Transverse colon (tissue), 4 donors: ENCODE data around the gene NUP50. TPM values are rescaled to one million over a fixed set of nuclear protein-coding genes. Genes with fewer than 3 reads are reported as not detected.
"Not testable (repeated sequence)": the region's sequence is repeated elsewhere in the genome, so short reads cannot be mapped to it uniquely, and the experiment has no call there.

Source experiments
- DNase-seq: peaks from one replicate; pipeline ENCODE4 v3.0.0-alpha.2; 2019
- H3K27ac ChIP-seq, 4 donors: fragments of 200-600 bp; sonication (generic); 2 replicates each; pipeline ENCODE4 v1.5.1; 2016 to 2018; ENCODE audit warnings: inconsistent platforms in 4 of 4
- H3K27me3 ChIP-seq: fragments of 200-600 bp; sonication (generic); 2 replicates; pipeline ENCODE4 v1.5.1; 2017; ENCODE audit warnings: inconsistent platforms
- H3K36me3 ChIP-seq, 4 donors: fragments of 200-600 bp; sonication (generic); 2 replicates each; pipeline ENCODE4 v1.5.1; 2017 to 2019; ENCODE audit warnings: inconsistent platforms in 4 of 4
- H3K4me1 ChIP-seq, 4 donors: fragments of 200-600 bp; sonication (generic); 2 replicates each; pipeline ENCODE4 v1.5.1; 2017 to 2020; ENCODE audit warnings: inconsistent platforms in 4 of 4
- H3K4me3 ChIP-seq, 4 donors: fragments of 200-600 bp; sonication (generic); 1 replicate in 1 of 4; 2 replicates in 3 of 4; pipeline versions ENCODE4 v1.5.1 to v1.6.1; 2017 to 2019; ENCODE audit warnings: inconsistent platforms in 4 of 4
- H3K9me3 ChIP-seq, 2 donors: fragments of 200-600 bp; sonication (generic); 2 replicates each; pipeline ENCODE4 v1.5.1; 2017 to 2019; ENCODE audit warnings: inconsistent platforms in 2 of 2
- EP300 ChIP-seq: sonication (generic); formaldehyde crosslinking; IDR thresholded peaks from one replicate; pipeline ENCODE4 v1.6.1; 2017; ENCODE audit warnings: antibody characterized with exemption, low read depth
- POLR2A ChIP-seq: fragments of 450-650 bp; IDR thresholded peaks from one replicate; pipeline ENCODE4 v1.6.1; 2016; ENCODE audit warnings: antibody characterized with exemption, mild to moderate bottlenecking, moderate library complexity
- POLR2AphosphoS5 ChIP-seq, 3 donors: sonication (generic); formaldehyde crosslinking; IDR thresholded peaks; one replicate each; pipeline ENCODE4 v1.6.1; 2016; ENCODE audit warnings: antibody characterized with exemption in 3 of 3
- WGBS, 2 donors: methylation state at CpG; one replicate each; pipeline ENCODE4 v1.1.5; 2018; ENCODE audit warnings: low coverage in 1 of 2; 5-methylcytosine and 5-hydroxymethylcytosine counted together
- in situ Hi-C, 4 donors: fragments of 200-750 bp; cut with MboI; loops; one replicate each; pipeline versions ENCODE4 v1.15.0 to v1.15.1; 2017; ENCODE audit warnings: low sequenced_read_pairs in 3 of 4, low pct_ligation_motif_present in 1 of 4, low pct_unique_long_range_greater_than_20kb in 1 of 4
- intact Hi-C: fragments of 100-400 bp; cut with DNase I; formaldehyde crosslinking; loops from one replicate; pipeline ENCODE4 v1.15.1; 2023; ENCODE audit warnings: low total_unique reads
- total RNA-seq, 4 donors: library from RNA; depleted of rRNA; stranded (reverse); fragments of >200 nt; gene quantifications; one replicate each; pipeline ENCODE4 v1.1.0, GENCODE V29; 2016
- TF ChIP-seq, protein P1 (sequence below), 5 experiments: fragments of 200-600 bp in 3 of 5; fragments of 450-650 bp in 2 of 5; sonication (generic) in 3 of 5; IDR thresholded peaks; 1 replicate in 2 of 5; 2 replicates in 3 of 5; pipeline ENCODE4 v1.5.1; 2016 to 2017; ENCODE audit warnings: antibody characterized with exemption in 5 of 5, inconsistent platforms in 3 of 5, mild to moderate bottlenecking in 2 of 5, moderate library complexity in 1 of 5

Gene NUP50
- total RNA-seq, 4 donors from 2014 or later = 47.0 to 152 (median 73.5) TPM

DNA sequence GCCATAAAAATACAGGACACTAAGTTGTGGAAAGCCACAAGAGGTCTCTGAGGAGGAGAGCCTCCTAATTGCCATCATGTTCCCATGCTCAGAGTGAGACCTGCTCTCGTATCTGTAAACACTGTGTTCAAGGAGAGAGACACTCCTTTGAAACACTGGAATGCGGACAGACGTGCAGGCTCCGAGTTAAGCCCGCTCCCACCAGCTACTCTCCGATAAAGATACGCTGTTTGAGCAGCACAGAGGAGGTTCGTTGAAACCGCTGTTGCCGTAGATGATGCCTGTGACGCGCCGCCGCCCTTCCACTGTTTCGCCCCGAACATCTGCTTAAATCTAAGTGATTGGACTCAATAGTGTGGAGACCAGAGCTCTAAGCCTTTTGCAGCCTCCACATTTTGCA, 25.1 kb downstream of the NUP50 start:
- TF ChIP-seq POLR2A = no peak
- TF ChIP-seq, protein P1, sequence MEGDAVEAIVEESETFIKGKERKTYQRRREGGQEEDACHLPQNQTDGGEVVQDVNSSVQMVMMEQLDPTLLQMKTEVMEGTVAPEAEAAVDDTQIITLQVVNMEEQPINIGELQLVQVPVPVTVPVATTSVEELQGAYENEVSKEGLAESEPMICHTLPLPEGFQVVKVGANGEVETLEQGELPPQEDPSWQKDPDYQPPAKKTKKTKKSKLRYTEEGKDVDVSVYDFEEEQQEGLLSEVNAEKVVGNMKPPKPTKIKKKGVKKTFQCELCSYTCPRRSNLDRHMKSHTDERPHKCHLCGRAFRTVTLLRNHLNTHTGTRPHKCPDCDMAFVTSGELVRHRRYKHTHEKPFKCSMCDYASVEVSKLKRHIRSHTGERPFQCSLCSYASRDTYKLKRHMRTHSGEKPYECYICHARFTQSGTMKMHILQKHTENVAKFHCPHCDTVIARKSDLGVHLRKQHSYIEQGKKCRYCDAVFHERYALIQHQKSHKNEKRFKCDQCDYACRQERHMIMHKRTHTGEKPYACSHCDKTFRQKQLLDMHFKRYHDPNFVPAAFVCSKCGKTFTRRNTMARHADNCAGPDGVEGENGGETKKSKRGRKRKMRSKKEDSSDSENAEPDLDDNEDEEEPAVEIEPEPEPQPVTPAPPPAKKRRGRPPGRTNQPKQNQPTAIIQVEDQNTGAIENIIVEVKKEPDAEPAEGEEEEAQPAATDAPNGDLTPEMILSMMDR (IDR thresholded peaks at IDR 0.05) = no peak
- Histone ChIP-seq H3K4me3 (no peak overlapping the region), H3K27ac (no peak overlapping the region), H3K36me3 (peaks cover 0 to 17% (median 8%) of the 10 kb centered on the region in 4 donors), H3K27me3 (no peaks in the 10 kb centered on the region), H3K4me1 (no peaks in the 10 kb centered on the region), H3K9me3 (no peaks in the 10 kb centered on the region)
- no peak for DNase-seq
- intact Hi-C loops (no loop called here), in situ Hi-C loops (no loop called here)
- WGBS, 2 donors = 85% methylated on average over 16 of the region's 16 CpGs; no CpG with 5 or more reads in 1 of the 2 donors

DNA sequence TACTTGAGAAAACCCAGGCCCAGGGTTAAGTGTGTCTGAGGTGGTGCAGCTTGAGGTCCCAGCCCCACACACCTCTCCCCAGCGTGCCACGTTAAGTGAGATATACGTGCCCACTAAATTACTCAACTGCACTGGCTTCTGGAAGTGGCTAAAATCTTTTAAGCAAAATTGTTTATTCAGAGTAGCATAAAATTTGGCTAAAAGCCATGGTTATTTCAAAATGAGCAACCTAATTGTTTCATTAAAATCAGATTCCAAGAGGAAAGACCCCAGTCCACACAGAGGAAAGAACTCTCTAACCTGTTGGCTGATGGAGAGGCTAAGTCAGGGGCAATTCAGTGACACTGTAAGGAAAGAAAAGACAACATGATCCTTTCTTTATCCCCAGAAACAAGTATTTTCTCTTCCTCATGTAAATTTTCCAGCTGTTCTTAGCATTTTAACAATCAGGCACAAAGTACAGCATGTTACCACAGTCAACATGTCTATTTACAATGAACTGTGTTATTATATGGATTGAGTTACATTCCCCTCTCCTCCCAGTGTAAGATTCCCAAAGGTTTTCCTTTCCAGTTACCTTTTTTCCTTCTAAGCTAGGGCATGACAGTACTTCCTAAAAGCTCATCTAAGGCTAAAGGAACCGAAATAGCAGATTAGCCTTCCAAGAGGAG, 26.6 kb downstream of the NUP50 start:
- WGBS, 2 donors = 71 to 75% methylated on average over 1 to 4 of the region's 4 CpGs
- in situ Hi-C loops (no loop called here), intact Hi-C loops (no loop called here)
- Histone ChIP-seq H3K27me3 (no peaks in the 10 kb centered on the region), H3K9me3 (no peaks in the 10 kb centered on the region), H3K4me1 (no peaks in the 10 kb centered on the region), H3K36me3 (peaks cover 0 to 6% (median under 1%) of the 10 kb centered on the region in 4 donors), H3K4me3 (no peak overlapping the region), H3K27ac (no peak overlapping the region)
- no peak for TF ChIP-seq POLR2A
- no peak for TF ChIP-seq POLR2AphosphoS5 (IDR thresholded peaks at IDR 0.05)
- no peak for DNase-seq

DNA sequence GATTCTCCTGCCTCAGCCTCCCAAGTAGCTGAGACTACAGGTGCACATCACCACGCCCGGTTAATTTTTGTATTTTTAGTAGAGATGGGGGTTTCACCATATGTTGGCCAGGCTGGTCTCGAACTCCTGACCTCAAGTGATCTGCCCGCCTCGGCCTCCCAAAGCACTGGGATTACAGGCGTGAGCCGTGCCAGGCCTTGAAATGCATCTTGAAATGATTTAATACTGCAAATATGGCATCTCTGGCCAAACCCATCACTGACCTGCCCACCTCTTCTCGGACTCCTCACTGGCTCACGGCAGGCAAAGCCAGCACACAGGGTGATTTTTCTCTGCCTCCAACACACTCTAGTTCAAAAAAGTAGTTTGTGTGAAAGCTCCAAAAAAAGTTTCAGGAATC, 28.0 kb downstream of the NUP50 start:
- H3K36me3 ChIP-seq, H3K4me3 ChIP-seq, DNase-seq, H3K9me3 ChIP-seq, H3K4me1 ChIP-seq, H3K27ac ChIP-seq, H3K27me3 ChIP-seq, in situ Hi-C loops, intact Hi-C loops: not testable (repeated sequence)
- 97 to 100% methylated on average over 2 to 7 of the region's 9 CpGs for WGBS, 2 donors

DNA sequence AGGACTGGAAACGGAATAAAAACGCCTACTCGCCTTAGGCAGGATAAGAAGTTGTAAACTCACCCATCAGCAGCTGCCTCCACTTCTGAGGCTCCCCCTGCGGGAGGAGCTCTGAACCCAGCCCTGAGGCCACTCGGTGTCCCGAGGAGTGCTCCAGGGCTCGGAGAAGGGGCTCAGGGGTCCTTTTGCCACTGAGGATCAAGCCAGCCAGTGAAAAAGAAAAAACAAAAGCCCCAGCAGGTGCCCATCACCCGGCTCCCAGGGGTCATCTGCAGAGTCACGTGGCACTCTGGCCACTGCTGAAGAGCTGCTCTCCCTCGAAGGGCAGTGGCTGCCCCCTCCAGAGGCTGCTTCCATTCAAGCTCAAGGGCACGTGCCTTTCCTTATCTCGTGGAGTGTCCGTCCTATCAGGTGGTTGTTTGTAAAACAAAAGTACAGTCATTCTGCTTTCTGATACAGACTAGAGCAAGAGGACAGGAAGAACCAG, 29.0 kb downstream of the NUP50 start:
- TF ChIP-seq POLR2AphosphoS5 (IDR thresholded peaks at IDR 0.05) = no peak
- no peak for TF ChIP-seq POLR2A
- TF ChIP-seq EP300 = no peak
- TF ChIP-seq, protein P1 (IDR thresholded peaks at IDR 0.05) = no peak
- in situ Hi-C loops (no loop called here), intact Hi-C loops (no loop called here)
- H3K27ac ChIP-seq = no peak overlapping the region
- H3K9me3 ChIP-seq = no peaks in the 10 kb centered on the region
- no peak overlapping the region for H3K4me3 ChIP-seq
- H3K27me3 ChIP-seq = no peaks in the 10 kb centered on the region
- no peak for DNase-seq
- no peaks in the 10 kb centered on the region for H3K4me1 ChIP-seq
- H3K36me3 ChIP-seq = no peaks in the 10 kb centered on the region
- 45 to 62% methylated on average over 3 to 13 of the region's 13 CpGs for WGBS, 2 donors

DNA sequence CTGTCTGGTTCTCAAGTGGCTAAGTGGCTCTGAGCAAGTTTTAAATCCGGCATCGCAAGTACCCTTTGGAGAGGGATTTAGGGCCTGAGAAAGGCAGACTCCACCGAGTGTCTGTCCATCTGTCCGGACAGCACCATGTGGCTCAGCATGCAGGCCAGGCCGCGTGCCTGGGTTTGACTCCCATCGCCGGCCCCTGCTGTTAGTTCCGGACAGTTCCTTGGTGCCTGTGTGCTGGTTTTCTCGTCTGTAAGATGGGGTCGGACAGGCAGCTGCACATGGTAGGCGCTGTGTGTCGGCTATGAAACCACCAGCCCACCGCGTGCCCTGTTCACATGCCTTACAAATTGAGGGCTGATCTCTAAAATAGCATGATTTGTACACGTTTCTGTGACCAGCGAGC, 31.0 kb downstream of the NUP50 start:
- intact Hi-C loops (no loop called here), in situ Hi-C loops (no loop called here)
- Histone ChIP-seq H3K36me3 (no peaks in the 10 kb centered on the region), H3K4me3 (no peak overlapping the region), H3K9me3 (no peaks in the 10 kb centered on the region), H3K4me1 (no peaks in the 10 kb centered on the region), H3K27me3 (no peaks in the 10 kb centered on the region), H3K27ac (no peak overlapping the region)
- no peak for DNase-seq
- TF ChIP-seq POLR2A (no peak), EP300 (no peak), POLR2AphosphoS5 (IDR thresholded peaks at IDR 0.05) (no peak)
- TF ChIP-seq, protein P1 (IDR thresholded peaks at IDR 0.05) = no peak
- 97% methylated on average over 15 of the region's 17 CpGs; no CpG with 5 or more reads in 1 of the 2 donors for WGBS, 2 donors
